Lower leg skin (tissue), 3 donors: ENCODE measurements around the gene LACC1.

Experiments
- POLR2A ChIP-seq, 2 donors: fragments of 450-650 bp; IDR thresholded peaks; one replicate each; pipeline ENCODE4 v1.6.1; 2016 to 2017; ENCODE audit warnings: antibody characterized with exemption in 2 of 2, mild to moderate bottlenecking in 1 of 2, moderate library complexity in 1 of 2
- TF ChIP-seq, protein P1 (sequence below), 3 donors: fragments of 450-650 bp; IDR thresholded peaks; one replicate each; pipeline ENCODE4 v1.5.1; 2016; ENCODE audit warnings: antibody characterized with exemption in 3 of 3, mild to moderate bottlenecking in 3 of 3, moderate library complexity in 2 of 3

DNA sequence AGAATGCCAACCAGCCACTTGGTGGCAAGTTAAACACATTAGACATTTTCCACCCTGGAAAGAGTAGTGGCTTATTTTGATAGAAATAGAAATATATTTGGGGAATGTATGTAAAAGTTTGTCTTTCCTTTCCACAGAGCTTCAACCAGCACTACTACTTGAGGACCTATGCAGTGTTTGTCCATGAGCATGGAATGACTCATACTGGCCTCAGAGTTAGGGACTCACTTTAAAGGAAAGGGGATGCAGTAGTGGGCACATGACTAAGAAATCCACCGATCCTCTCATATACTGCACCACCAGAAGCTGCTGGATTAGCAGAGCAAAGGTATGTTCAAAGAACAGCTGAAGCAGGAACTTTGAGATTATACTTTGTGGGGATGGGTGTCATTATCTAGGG is 62.6 kb downstream of the LACC1 start:
- TF ChIP-seq, protein P1, sequence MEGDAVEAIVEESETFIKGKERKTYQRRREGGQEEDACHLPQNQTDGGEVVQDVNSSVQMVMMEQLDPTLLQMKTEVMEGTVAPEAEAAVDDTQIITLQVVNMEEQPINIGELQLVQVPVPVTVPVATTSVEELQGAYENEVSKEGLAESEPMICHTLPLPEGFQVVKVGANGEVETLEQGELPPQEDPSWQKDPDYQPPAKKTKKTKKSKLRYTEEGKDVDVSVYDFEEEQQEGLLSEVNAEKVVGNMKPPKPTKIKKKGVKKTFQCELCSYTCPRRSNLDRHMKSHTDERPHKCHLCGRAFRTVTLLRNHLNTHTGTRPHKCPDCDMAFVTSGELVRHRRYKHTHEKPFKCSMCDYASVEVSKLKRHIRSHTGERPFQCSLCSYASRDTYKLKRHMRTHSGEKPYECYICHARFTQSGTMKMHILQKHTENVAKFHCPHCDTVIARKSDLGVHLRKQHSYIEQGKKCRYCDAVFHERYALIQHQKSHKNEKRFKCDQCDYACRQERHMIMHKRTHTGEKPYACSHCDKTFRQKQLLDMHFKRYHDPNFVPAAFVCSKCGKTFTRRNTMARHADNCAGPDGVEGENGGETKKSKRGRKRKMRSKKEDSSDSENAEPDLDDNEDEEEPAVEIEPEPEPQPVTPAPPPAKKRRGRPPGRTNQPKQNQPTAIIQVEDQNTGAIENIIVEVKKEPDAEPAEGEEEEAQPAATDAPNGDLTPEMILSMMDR (IDR thresholded peaks at IDR 0.05), result no peak
- TF ChIP-seq POLR2A (IDR thresholded peaks at IDR 0.05), result no peak
